Panc1 (cell line): ENCODE results near the gene CLEC16A. TPM values are rescaled to one million over a fixed set of nuclear protein-coding genes. Genes with fewer than 3 reads are reported as not detected.

Source experiments
- ATAC-seq: fragments of 200-7000 bp; cut with Tn5 transposase; 2 replicates; pipeline ENCODE4 v1.9.1; 2020; ENCODE audit warnings: mild to moderate bottlenecking, moderate library complexity
- BruUV-seq: library from RNA; stranded (reverse); fragments of 400-500 nt; replicated peaks from 2 replicates; lab custom pipeline; 2021; lab: Mats Ljungman, UMichigan
- CTCF ChIA-PET: fragments of 300-600 bp; sonication (Branson Sonifier 250); formaldehyde crosslinking; loops from one replicate; lab custom pipeline; 2022; ENCODE audit warnings: antibody characterized with exemption; lab: Charles Lee
- POLR2A ChIA-PET: fragments of 300-600 bp; sonication (Branson Sonifier 250); formaldehyde crosslinking; loops from one replicate; lab custom pipeline; 2022; ENCODE audit warnings: antibody characterized with exemption; lab: Charles Lee
- DNase-seq: peaks from one replicate; pipeline ENCODE4 v3.0.0-alpha.2; 2010; ENCODE audit warnings: low read depth, low spot score
- H3K27ac ChIP-seq: 2 replicates; pipeline ENCODE4 v1.5.1; 2011; ENCODE audit warnings: mild to moderate bottlenecking, low read length, inconsistent platforms
- H3K27me3 ChIP-seq: fragments of 200-500 bp; sonication (Bioruptor generic); 2 replicates; pipeline ENCODE4 v1.6.0; 2014; ENCODE audit warnings: low read length, inconsistent platforms; ENCODE audit not compliant: control insufficient read depth, insufficient read depth
- H3K36me3 ChIP-seq: fragments of 200-500 bp; sonication (Bioruptor generic); 2 replicates; pipeline ENCODE4 v1.5.1; 2014; ENCODE audit warnings: inconsistent platforms, mild to moderate bottlenecking, low read length, moderate library complexity; ENCODE audit not compliant: control insufficient read depth, insufficient read depth
- H3K4me1 ChIP-seq: 2 replicates; pipeline ENCODE4 v1.5.1; 2011; ENCODE audit warnings: inconsistent platforms, mild to moderate bottlenecking, low read length, moderate library complexity; ENCODE audit not compliant: control insufficient read depth, insufficient read depth
- H3K4me3 ChIP-seq, 2 experiments: 2 replicates each; pipeline ENCODE4 v1.5.1; 2011 to 2012; ENCODE audit warnings: low read depth in 2 of 2, low read length in 2 of 2, mild to moderate bottlenecking in 2 of 2, inconsistent platforms in 1 of 2, moderate library complexity in 1 of 2
- H3K9me3 ChIP-seq: fragments of 200-500 bp; sonication (Bioruptor generic); 2 replicates; pipeline ENCODE4 v1.5.1; 2014; ENCODE audit warnings: low read depth, mild to moderate bottlenecking, inconsistent platforms, low read length, moderate library complexity; ENCODE audit not compliant: control insufficient read depth, insufficient read depth
- CTCF ChIP-seq: fragments of 450-650 bp; IDR thresholded peaks from 2 replicates; pipeline ENCODE4 v1.5.1; 2017; ENCODE audit warnings: mild to moderate bottlenecking
- POLR2AphosphoS5 ChIP-seq: IDR thresholded peaks from 2 replicates; pipeline ENCODE4 v1.6.1; 2012; ENCODE audit warnings: mild to moderate bottlenecking, low read depth, low read length, moderate library complexity
- REST ChIP-seq, 2 experiments: IDR thresholded peaks; 2 replicates each; pipeline ENCODE4 v1.6.1; 2011 to 2012; ENCODE audit warnings: low read depth in 2 of 2, control low read depth in 1 of 2, low read length in 1 of 2, mild to moderate bottlenecking in 1 of 2, moderate library complexity in 1 of 2; ENCODE audit not compliant: insufficient read depth in 1 of 2
- SIN3A ChIP-seq: IDR thresholded peaks from 2 replicates; pipeline ENCODE4 v1.6.1; 2012; ENCODE audit warnings: low read depth, mild to moderate bottlenecking, low read length, moderate library complexity, borderline replicate concordance; ENCODE audit not compliant: insufficient read depth
- TCF7L2 ChIP-seq: IDR thresholded peaks from 2 replicates; pipeline ENCODE4 v1.6.1; 2011; ENCODE audit warnings: mild to moderate bottlenecking, low read depth, low read length, inconsistent platforms
- in situ Hi-C: cut with HindIII; loops from 2 replicates; pipeline ENCODE4 v1.10.0; 2016; ENCODE audit warnings: low sequenced_read_pairs, low pct_unique_long_range_greater_than_20kb
- intact Hi-C: fragments of 100-400 bp; cut with micrococcal nuclease; formaldehyde crosslinking; loops from one replicate; pipeline ENCODE4 v1.10.0; 2022; ENCODE audit not compliant: unreplicated experiment
- total RNA-seq: library from RNA; stranded (reverse); gene quantifications from one replicate; pipeline ENCODE4 v1.2.1, GENCODE V29; 2021; ENCODE audit not compliant: unreplicated experiment

Gene CLEC16A
- total RNA-seq, 1 experiment from 2014 or later = 21.0 TPM

GRCh38 chr16:11057711-11058345 is 113.5 kb downstream of the CLEC16A start:
- in situ Hi-C loops (no loop called here), intact Hi-C loops (no loop called here)
- DNase-seq (no peak), ATAC-seq (no peak)
- Histone ChIP-seq H3K9me3 (no peaks in the 10 kb centered on the region), H3K27me3 (no peaks in the 10 kb centered on the region), H3K27ac (no peak overlapping the region), H3K4me3 (no peak overlapping the region), H3K4me1 (no peaks in the 10 kb centered on the region), H3K36me3 (no peaks in the 10 kb centered on the region; the same call in 1 of the 2 replicates)
- TF ChIP-seq SIN3A = no peak
- no peak for TF ChIP-seq POLR2AphosphoS5
- no peak for TF ChIP-seq REST (IDR thresholded peaks at IDR 0.05; ENCODE audit: insufficient read depth in 1 of 2, low read depth in 2 of 2, low read length in 1 of 2)
- no peak for TF ChIP-seq CTCF
- no peak for TF ChIP-seq TCF7L2
- no TSS peak for BruUV-seq
- ChIA-PET POLR2A (no interaction called here), CTCF (no interaction called here)

GRCh38 chr16:11058832-11059231 is 114.5 kb downstream of the CLEC16A start:
- ChIA-PET CTCF (no interaction called here), POLR2A (no interaction called here)
- in situ Hi-C loops = no loop called here

More at GRCh38 chr16:11058832-11059231, 114.5 kb downstream of the CLEC16A start:
- no peak overlapping the region for H3K4me3 ChIP-seq
- TF ChIP-seq TCF7L2 = no peak
- TF ChIP-seq CTCF = no peak
- TF ChIP-seq REST (IDR thresholded peaks at IDR 0.05; ENCODE audit: insufficient read depth in 1 of 2, low read depth in 2 of 2, low read length in 1 of 2) = no peak
- no peak for TF ChIP-seq POLR2AphosphoS5
- no peak for TF ChIP-seq SIN3A
- no peak for DNase-seq
- no peaks in the 10 kb centered on the region; the same call in 1 of the 2 replicates for H3K36me3 ChIP-seq
- ATAC-seq = no peak
- no TSS peak for BruUV-seq
- H3K9me3 ChIP-seq = no peaks in the 10 kb centered on the region
- H3K27me3 ChIP-seq = no peaks in the 10 kb centered on the region
- intact Hi-C loops = no loop called here
- H3K4me1 ChIP-seq = no peaks in the 10 kb centered on the region
- no peak overlapping the region for H3K27ac ChIP-seq
